SKM-1 treated with dmso at 0.1 percent for 144 hours (cell line): ENCODE results near the gene PRR20B.
"Not testable (repeated sequence)": the region's sequence is repeated elsewhere in the genome, so short reads cannot be mapped to it uniquely, and the experiment has no call there.

Experiments used
- DNase-seq: peaks from one replicate; lab custom pipeline; 2025; ENCODE audit not compliant: unreplicated experiment; lab: John Stamatoyannopoulos, UW

Gene PRR20B

DNA sequence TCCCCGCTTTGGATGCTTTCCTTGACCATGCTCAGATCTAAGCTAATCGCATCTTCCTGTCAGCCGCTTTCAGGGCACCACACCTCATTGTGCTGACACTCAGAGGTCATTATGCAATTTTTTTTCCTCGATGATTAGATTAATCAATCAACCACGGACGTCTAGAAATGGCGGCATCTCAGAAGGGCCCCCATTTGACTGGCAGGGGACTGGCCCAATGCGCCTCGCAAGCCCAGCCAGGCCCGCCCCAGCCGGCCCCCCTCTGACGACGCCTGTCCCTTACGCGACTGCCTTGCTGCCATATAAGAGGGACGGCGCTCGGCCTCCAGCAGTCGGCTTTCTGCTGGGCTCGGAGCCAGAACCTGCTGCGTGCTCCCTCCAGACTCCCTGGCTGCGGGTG, at the start of gene PRR20B:
PRR20B (plus strand) TSS at position 301 of the 400 bp plus-strand sequence. CDS start 387 bp downstream, outside the sequence.
- not testable (repeated sequence) for DNase-seq

- no peak for DNase-seq
These were observed 32.3 kb upstream of the PRR20B start for GRCh38 chr13:57114945-57115344.

- DNase-seq = no peak
These were observed 23.6 kb upstream of the PRR20B start for GRCh38 chr13:57123681-57124080.

GRCh38 chr13:57128909-57129308, 18.4 kb upstream of the PRR20B start:
- no peak for DNase-seq

DNA sequence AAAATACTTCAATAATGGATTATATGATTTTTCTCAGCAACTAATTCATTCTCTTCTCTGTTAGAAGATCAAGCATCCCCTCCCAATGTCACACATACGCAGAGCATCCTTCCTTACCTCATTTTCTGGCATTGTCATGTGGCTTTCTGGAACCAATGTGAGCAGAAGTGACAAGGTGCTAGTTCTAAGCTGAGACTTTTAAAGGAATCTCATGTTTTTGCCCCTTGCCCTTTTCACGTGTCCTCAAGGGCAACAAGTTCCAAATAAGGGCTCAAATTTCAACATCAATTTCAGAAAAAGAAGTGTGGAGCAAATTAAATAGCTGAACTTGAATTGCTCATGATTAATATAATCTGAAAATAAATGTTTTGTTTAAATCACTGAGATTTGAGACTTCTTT, 11.2 kb upstream of the PRR20B start:
- DNase-seq = no peak

- DNase-seq = no peak
These were observed 9.7 kb upstream of the PRR20B start for GRCh38 chr13:57137585-57137984.

DNA sequence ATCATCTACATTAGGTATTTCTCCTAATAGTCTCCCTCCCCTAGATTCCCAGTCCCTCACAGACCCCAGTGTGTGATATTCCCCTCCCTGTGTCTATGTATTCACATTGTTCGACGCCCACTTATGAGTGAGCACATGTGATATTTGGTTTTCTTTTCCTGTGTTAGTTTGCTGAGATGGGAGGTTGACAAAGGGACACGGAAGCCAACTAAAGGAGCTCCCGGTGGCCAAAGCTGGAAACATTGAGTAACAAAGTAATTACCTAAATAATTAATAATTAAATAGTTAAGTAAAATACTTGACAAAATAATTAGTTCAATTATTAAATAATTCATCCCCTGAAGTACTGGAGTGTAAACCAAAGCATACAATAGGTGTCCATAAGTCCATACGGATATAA, 8.3 kb upstream of the PRR20B start:
- no peak for DNase-seq

DNA sequence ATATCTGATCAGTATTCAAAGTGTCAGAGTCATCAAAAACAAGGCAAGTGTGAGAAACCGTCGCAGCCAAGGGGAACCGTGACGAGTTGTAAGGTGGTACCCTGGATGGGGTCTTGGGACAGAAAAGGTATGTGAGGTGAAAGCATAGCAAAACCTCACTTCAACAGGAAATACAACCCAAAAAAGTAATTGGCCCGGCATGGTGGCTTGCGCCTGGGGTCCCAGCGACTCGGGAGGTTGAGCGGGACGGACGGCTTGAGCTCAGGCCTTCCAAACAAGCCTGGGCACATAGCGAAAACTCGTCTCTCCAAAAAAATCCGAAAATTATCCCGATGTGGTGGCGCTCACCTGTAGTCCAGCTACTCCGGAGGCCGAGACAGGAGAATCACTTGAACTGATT, 7.5 kb upstream of the PRR20B start:
- not testable (repeated sequence) for DNase-seq

- not testable (repeated sequence) for DNase-seq
These were observed 6.9 kb upstream of the PRR20B start, which contains the start of gene PRR20A for GRCh38 chr13:57140235-57140968. Gene PRR20A (plus strand): TSS chr13:57140918. CDS start chr13:57141305, 387 bp downstream.

DNA sequence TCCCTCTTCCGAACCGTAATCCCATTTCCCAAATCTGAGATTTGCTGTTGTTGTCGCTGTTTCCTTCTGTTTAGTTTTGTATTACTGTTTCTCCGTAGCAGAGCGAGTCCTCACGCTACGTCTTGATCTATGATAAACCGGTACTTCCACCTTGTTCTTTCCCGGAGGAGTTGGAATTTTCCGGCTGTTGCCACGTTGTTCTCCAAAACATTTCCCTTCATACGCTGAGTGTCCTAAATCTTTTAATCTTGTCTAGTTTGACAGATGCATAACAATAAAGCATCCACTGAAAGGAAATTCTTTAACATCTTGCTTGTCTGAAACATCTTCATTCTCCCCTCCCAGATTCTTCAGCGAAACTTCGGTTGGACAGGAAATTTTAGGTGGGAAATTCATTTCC, 818 bp downstream of the PRR20B start:
- DNase-seq = not testable (repeated sequence)

GRCh38 chr13:57153761-57154160, 6.5 kb downstream of the PRR20B start, which contains the start of gene PRR20C:
Gene PRR20C (plus strand): TSS chr13:57154061. CDS start chr13:57154448, 387 bp downstream.
- not testable (repeated sequence) for DNase-seq

- DNase-seq = not testable (repeated sequence)
These were observed 13.0 kb downstream of the PRR20B start, which contains the start of gene PRR20D for GRCh38 chr13:57160332-57160731. Gene PRR20D (plus strand): TSS chr13:57160632. CDS start chr13:57161019, 387 bp downstream.

- not testable (repeated sequence) for DNase-seq
These were observed 19.6 kb downstream of the PRR20B start, which contains the start of gene PRR20E for GRCh38 chr13:57166897-57167296. Gene PRR20E (plus strand): TSS chr13:57167197. CDS start chr13:57167584, 387 bp downstream.

GRCh38 chr13:57191667-57192066, 44.4 kb downstream of the PRR20B start:
- DNase-seq = no peak
